ENCODE results near the gene RLBP1.

DNA sequence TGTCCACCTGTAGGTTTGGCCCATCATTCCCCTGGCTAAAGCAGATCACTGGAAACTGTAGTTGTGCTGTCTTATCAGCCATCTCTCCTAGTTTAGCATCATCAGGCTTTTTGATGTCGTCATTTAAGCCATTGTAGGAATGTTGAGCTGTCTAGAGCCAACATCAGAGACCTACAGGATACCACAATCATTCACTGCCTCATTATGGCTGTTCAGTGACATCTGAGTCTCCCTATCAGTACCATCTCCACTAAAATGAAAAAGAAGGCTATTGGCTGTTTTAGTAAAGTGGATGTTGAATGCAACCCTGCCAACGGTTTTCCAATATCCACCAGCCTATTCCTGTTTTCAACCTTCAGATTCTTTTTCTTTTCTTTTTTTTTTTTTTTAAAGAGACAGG lies 29.2 kb downstream of the RLBP1 start:
- TF ChIP-seq, protein P1, sequence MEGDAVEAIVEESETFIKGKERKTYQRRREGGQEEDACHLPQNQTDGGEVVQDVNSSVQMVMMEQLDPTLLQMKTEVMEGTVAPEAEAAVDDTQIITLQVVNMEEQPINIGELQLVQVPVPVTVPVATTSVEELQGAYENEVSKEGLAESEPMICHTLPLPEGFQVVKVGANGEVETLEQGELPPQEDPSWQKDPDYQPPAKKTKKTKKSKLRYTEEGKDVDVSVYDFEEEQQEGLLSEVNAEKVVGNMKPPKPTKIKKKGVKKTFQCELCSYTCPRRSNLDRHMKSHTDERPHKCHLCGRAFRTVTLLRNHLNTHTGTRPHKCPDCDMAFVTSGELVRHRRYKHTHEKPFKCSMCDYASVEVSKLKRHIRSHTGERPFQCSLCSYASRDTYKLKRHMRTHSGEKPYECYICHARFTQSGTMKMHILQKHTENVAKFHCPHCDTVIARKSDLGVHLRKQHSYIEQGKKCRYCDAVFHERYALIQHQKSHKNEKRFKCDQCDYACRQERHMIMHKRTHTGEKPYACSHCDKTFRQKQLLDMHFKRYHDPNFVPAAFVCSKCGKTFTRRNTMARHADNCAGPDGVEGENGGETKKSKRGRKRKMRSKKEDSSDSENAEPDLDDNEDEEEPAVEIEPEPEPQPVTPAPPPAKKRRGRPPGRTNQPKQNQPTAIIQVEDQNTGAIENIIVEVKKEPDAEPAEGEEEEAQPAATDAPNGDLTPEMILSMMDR (IDR thresholded peaks at IDR 0.05), result no peak
- no peak for TF ChIP-seq ZFX (IDR thresholded peaks at IDR 0.05; ENCODE audit: borderline replicate concordance)
